Astrocyte of the cerebellum (primary cell): ENCODE data around the gene ZNF283.
A peak's percentile ranks its signal among the peaks of the same experiment; 100 is the strongest.

Experiments
- DNase-seq: peaks from one replicate; pipeline ENCODE4 v3.0.0-alpha.2; 2011; ENCODE audit warnings: low read depth
- H3K4me3 ChIP-seq: 2 replicates; pipeline ENCODE4 v1.5.1; 2011; ENCODE audit warnings: mild to moderate bottlenecking, low read depth, low read length, moderate library complexity
- CTCF ChIP-seq: IDR thresholded peaks from 2 replicates; pipeline ENCODE4 v1.5.1; 2012; ENCODE audit warnings: low read length, low read depth, moderate library complexity, mild to moderate bottlenecking; ENCODE audit errors: missing control alignments
- in situ Hi-C: cut with HindIII; loops from 2 replicates; pipeline ENCODE4 v1.10.0; 2017; ENCODE audit warnings: low sequenced_read_pairs

Gene ZNF283

GRCh38 chr19:43782311-43782660, 44.8 kb upstream of the ZNF283 start:
- no peak overlapping the region for H3K4me3 ChIP-seq
- TF ChIP-seq CTCF: no peak
- no peak for DNase-seq
- in situ Hi-C loops: no loop called here

- no peak for DNase-seq
- no peak for TF ChIP-seq CTCF
- no peak overlapping the region for H3K4me3 ChIP-seq
- in situ Hi-C loops: no loop called here
Measured at GRCh38 chr19:43782689-43783231, 44.4 kb upstream of the ZNF283 start.

- in situ Hi-C loops: no loop called here
- DNase-seq: no peak
- H3K4me3 ChIP-seq: no peak overlapping the region
- no peak for TF ChIP-seq CTCF
Measured at GRCh38 chr19:43783636-43784035, 43.5 kb upstream of the ZNF283 start.

DNA sequence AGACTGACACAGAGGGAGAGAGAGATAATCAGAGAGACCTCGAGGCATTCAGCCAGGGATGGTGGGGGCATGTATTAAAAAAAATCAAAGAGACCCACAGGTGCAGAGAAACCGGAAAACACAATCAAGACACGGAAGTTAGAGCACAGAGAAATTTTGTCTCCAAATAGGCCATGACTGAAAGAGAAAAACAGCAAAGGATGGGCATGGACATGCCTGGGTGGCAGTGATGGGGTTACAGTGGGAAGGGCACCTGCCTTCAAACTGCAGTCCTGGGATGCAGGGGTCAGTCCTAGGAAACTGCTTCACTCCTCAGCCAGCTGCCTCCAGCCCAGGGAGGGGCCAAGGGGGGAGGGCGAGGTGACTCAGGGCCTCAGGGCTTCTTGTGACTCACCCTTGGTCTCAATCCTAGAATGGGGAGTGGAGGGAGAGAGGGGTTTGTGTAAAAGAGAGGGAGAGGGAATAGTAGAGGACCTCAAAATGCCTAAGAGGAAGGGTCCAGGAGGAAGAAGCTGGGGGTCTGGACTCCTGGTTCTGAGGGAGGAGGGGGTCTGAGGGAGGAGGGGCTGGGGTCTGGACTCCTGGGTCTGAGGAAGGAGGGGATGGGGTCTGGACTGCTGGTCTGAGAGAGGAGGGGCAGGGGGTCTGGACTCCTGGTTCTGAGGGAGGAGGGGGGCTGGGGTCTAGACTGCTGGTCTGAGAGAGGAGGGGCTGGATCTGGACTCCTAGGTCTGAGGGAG, 42.7 kb upstream of the ZNF283 start:
- H3K4me3 ChIP-seq: no peak overlapping the region
- in situ Hi-C loops: no loop called here
- TF ChIP-seq CTCF: no peak
- DNase-seq: peak; percentile 56

GRCh38 chr19:43784981-43785808, 41.9 kb upstream of the ZNF283 start:
- no peak overlapping the region for H3K4me3 ChIP-seq
- peak; percentile 100 for TF ChIP-seq CTCF
- no peak for DNase-seq
- in situ Hi-C loops: loop anchor here (5.0 kb wide), 1 partner anchor 43 kb away; no protein-coding TSS in a partner anchor

DNA sequence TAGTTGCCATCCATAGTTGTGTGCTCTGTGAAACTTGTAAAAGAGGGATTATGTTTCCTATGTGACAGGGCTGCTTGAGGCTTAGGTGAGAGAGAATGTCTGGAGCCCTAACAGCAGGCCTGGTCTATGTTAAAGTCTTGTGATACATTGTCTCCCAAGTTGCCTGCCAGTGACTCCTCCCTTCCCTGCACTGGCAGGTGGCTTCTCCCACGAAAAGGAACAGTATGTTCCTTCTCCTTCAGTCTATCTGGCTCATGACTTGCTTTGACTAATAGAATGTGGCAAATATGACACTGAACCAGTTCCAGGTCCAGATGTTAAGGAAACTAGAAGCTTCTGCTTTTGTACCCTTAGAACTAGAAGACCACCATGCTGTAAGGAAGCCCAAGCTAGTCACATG, 40.5 kb upstream of the ZNF283 start:
- no peak for DNase-seq
- no peak overlapping the region for H3K4me3 ChIP-seq
- in situ Hi-C loops: loop anchor here (5.0 kb wide), 1 partner anchor 44 kb away; no protein-coding TSS in a partner anchor
- TF ChIP-seq CTCF: no peak
